NCI-H510A treated with DMSO at 0.1 percent for 48 hours (cell line): ENCODE data around the gene FHIP1B.

ENCODE experiments used
- DNase-seq: peaks from one replicate; lab custom pipeline; 2025; lab: John Stamatoyannopoulos, UW

Gene FHIP1B

DNA sequence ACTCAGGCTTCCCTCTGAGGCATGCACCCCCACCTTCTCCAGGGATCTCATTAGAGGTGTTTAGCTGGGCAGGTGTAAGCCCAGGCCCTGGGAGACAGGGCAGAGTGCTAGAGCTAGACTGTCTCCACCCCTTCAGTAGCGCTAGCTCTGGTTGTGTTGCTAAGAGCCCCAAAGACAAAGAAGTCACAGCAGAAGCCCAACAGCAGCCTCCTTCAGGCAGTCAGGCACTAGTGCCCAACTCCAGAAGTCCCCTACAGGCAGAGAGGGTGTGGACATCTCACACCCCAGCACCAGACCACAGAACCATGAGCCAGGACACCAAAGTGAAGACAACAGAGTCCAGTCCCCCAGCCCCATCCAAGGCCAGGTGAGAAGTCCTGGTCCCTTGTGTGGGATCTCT is 4.5 kb upstream of the FHIP1B start, which contains the start of gene CNGA4:
TSS of gene CNGA4 (plus strand) at position 188 of the 400 bp plus-strand sequence. CDS start at position 306, 118 bp downstream.
- no peak for DNase-seq

DNA sequence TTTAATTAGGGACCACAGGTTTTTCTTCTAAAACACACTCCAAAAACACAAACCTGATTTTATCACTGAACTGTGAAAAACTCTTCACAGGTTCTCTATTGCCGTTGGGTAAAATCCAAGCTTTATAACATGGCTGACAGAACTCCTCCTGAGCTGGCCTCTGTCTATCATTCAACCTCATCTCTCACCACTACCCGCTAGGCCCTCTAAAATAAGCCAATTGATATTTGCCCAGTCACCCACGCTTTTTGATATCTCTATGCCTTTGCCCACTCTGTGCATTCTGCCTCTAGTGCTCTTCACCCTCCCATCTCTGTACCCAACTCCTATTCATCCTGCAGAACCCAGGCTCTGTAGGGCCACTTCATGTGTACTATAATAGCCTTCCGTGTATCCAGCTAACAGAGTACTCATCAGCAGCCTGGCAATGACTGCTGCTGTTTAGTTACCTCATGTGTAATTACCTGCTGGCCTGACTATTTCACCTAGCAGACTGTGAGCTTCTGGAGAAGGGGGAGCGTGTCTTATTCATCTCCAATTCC is 3.4 kb upstream of the FHIP1B start:
- DNase-seq: no peak

DNA sequence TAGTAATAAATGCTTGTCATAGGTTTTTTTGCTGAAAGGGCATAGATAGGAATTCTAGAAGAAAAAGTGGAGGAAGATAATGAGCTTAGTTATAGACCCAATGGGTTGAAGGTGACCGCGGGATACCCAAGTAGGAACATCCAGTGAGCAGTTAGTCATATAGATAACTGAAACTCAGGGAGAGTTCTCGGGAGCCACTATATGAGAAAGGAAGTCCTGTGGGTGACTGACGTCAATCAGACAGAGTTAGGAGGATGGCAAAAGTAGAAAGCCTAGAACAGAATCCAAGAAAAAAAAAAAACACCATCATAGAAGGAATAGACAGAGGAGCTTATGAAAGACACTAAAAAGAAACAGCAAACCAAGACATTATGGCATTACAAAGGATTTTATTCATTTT is 2.8 kb upstream of the FHIP1B start:
- no peak for DNase-seq

- no peak for DNase-seq
Measured at GRCh38 chr11:6233984-6234386, 451 bp downstream of the FHIP1B start.

GRCh38 chr11:6232899-6233298 is 1.5 kb downstream of the FHIP1B start:
- DNase-seq: no peak

DNA sequence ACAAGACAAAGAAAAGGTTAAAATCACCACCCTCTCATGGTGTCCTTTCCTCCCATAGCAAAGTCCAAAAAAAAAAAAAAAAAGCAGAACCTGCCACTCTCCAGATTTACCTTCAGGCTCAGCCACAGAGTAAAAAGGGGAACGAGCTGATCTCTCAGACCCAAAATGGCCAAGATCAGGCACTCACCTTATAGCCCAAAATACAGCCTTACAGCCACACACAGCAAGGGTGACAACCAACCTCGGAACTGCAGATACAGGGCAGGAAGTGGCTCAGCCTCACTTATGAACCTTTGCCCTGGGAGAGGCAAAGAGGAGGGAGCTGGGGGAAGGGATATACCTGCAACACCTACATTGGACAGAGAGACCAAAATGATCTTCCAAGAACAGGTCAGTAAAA is 4.5 kb downstream of the FHIP1B start:
- no peak for DNase-seq

DNA sequence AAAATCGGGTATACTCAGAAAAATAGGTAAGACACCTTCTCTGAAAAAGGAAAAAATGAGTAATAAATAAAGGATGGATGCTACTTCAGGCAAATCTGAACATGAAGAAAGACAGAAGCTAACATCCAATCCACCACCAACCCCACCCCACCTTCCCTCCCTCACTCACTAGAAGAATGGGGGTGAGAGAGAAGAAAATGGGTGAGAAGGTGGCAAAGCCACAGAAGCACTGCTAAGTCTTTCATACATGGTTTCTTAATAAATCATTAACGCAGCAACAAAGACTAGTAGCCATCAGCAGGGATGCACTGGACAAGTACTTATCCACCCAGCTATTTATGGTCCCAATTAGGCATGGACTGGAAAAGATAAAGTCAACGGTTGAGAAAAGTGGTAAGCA is 5.9 kb downstream of the FHIP1B start:
- DNase-seq: no peak

DNA sequence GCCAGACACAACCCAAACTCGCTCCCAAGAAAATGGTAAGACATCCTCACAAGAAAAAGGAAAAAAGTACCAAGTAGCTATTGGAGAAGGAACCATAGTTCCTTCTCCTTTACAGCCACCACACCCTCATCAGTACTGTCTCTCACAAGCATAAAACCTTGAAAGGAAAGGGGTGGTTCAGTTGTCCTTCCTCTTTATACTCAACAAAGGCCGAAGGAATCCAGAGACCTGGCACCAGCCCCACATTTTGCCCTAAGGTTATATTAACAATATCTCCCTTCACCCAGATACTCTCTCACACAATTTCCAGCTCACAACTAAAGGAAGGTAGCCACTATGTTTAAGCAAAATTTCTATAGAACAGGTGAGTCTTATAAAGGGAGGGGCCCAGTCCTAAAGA is 8.5 kb downstream of the FHIP1B start:
- DNase-seq: no peak

DNA sequence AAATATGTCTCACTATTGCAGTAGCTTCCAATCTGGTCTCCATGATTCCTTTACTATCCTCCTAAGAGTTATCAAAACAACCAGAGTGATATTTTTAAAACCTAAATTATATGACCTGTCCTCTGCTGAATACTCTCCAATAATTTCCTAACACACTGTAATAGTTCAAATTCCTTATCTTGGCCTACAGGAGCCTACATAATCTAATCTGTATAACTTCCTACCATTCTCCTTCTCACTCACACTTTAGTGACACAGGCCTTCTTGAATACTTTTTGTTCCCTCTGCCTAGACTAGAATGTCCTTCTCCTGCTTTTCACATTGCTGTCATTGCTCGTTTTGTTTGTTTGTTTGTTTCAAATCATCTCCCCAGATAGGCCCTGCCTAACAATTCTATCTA is 9.4 kb downstream of the FHIP1B start:
- DNase-seq: no peak

- DNase-seq: no peak
Measured at GRCh38 chr11:6224421-6224820, 10.0 kb downstream of the FHIP1B start.

DNA sequence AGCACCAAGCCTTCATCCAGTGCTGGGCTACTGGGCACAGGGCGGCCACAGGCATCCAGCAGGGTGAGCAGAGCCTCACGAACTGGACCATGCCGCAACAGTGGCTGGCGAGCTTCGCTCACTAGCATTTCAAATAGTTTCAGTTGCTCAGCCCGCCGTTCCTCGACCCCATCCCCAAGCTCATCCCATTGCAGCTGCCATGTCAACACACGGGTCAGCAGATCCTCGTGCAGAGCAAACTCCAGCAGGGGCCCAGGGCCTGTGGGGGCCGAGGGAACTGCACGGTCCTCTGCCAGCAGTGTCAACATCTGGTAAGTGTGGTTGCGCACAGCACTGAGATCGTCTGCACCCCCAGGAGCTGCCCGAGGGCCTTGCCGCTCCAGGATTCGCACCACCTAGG is 10.6 kb downstream of the FHIP1B start:
- DNase-seq: no peak

DNA sequence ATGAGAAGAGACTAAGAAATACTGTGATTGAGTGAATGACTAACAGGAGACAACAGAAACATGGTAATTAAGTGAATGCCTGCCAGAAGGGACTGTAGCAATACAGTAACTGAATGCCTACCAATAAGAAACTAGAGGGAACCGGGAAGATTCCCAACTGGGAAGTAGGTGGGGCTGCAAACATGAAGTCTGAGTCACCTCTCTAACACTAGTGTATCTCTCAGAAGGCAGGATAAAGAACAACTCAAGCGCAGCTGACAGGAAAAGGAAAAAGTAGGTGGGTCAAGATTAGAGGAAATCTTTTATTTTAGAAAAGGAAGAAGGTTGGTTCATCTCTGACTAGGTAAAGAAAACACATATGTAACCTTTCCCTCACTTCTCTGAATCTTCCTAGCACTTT is 15.1 kb downstream of the FHIP1B start:
- DNase-seq: no peak

DNA sequence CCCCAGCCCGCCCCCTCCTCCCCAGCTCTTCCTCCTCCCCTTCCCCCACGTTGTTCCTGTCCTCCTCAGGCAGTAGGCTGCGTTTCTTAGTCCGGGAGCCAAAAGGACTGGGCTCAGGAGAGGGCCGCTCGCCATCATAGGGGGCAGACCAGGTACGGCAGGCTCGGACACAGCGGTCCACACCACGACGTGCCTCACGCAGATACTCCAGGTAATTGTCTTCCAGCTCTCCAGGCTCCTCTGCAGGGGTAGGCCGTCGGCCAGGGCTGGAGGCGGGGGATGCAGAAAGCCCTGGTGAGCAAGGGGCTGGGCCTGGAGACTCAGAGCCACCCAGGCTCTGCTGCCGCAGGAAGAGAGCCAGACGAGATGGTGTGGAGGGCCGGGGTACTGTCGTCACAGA is 16.7 kb downstream of the FHIP1B start:
- DNase-seq: no peak

DNA sequence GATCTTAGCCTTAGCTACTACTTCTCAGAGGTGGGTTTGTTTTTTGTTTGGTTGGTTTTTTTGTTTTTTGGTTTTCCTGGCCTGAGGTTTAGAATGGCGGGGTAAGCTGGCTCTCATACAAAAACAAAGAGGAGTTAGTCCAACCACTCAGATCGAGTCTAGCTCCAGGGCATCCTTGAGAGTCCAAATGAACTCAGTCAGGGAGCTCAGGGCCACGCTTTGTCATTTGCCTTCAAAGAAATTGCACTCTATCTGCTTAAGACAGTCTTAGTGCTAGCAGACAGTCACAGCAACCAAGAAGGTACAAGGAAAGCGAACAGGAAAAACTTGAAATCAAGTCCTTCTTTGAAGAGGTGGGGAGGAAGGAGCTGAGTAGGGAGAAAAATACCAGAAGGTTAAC is 17.9 kb downstream of the FHIP1B start:
- DNase-seq: no peak

GRCh38 chr11:6214530-6214929 is 19.9 kb downstream of the FHIP1B start:
- DNase-seq: no peak

DNA sequence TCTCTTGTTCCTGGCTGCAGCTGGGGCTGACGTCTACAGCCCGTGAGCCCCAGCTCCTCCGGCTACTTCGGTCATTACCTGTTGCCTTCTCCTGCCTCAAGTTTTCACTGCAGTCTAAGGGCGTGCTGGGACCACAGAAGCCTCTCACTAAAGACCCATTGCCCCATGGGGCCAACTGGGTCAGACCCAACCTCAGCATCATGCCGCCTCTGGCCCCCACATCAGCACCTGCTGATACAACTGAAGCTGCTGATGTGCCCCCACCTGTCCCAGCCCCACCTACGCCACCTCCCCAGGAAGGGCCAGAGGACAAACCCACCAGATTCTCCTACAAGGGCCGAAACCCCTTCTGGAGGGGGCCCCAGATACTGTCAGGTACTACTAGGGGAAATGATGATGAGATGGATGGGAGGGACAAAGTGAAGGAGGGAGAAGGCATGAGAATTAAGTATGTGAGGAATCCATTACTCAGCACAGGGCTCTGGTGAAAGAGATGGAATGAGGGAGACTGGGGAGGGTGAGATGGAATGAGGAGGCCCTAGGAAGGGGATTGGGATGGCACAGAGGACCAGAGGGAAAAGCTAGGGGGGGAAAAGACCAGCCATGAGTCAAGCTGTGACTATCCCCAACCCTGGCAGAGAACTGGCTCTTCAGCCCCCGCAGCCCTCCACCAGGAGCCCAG is 24.0 kb downstream of the FHIP1B start:
- DNase-seq: no peak

DNA sequence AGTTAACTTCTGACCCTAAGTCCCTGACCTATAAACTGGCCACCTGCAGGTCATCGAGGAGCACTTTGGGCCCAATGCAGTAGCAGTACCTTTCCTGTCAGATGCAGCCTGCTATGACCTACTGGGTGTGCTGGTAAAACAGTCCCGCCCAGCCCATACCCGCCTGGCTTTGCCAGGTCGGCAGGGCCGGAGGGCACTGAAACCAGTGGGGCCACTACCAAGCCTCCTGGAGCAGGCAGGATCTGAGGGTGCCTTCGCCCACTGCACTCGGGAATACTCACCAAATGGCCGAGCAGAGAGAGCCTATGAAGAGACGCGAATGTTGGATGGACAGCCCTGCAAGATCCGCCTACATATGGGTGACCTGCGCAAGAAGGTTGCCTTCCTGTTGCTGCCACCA is 24.6 kb downstream of the FHIP1B start:
- DNase-seq: no peak

- DNase-seq: no peak
Measured at GRCh38 chr11:6206456-6207180, 27.8 kb downstream of the FHIP1B start.

DNA sequence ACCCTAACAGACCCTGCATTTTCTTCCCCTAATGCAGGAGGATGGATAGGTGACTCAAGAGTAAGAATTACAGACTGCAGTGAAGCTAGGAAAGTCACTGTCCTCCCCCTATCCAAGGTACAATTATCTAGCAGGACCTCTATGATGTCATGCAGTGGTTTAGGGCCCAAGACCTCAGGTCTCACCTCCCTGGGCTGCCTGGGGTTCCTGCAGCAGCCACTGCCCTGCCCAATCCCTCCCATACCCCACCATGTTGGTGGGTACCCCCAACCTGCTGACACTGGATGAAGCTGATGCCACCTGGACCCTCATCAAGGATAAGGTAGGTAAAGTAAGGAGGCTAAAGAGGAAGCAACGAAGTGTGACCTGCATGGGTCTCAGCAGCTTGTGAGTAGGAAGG is 29.1 kb downstream of the FHIP1B start, which contains the start of gene C11orf42:
TSS of gene C11orf42 (plus strand) at position 192 of the 400 bp plus-strand sequence. CDS start at position 251, 59 bp downstream.
- no peak for DNase-seq

DNA sequence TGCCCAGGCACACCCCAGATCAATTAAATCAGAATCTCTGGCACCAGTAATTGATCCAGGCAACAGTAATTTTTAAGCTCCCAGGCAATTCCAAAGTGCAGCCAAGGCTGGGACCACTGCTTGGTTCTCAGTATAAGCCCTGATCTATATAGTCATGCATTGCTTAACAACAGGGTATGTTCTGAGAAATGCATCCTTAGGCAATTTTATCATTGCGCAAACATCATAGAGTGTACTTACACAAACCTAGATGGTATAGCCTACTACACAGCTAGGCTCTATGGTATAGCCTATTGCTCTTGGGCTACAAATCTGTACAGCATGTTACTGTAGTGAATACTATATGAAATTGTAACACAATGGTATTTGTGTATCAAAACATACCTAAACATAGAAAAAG is 29.7 kb downstream of the FHIP1B start:
- no peak for DNase-seq

DNA sequence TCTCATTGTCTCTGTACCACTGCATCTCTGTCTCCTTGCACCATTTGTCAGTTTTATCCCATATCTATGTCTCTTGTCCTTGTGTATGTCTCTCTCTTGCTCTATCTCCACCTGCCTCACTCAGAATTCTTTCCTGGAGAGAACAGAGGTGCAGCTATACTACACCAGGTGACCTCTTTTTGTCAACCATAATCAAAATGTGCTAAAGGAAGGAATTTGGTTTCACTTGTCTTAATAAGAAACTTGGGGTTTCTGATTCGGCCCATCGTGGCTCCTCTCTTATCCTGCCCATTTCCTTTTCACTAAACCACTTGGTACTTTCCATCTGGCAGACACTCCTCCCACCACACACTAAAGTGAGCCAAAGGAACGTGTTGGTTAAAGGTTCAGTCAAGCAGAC is 31.1 kb downstream of the FHIP1B start:
- DNase-seq: no peak

DNA sequence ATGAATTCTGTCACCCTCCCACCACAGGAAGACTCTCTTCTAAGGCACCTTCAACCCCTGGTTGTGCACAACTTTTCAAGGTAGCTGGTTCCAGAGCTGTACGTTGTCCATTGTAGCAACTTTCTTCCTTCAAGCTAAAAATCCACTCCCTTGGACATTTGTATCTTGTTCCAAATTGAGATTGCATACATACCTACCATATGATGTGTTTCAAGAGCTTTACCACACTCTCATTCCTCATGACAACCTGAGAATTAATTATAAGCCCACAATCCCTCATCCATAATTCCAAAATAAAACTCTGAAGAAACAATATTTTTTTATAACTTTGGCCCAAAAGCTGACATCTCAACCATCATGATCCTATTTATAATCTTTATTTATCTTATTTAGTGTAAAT is 32.4 kb downstream of the FHIP1B start:
- no peak for DNase-seq

GRCh38 chr11:6201481-6201880 is 33.0 kb downstream of the FHIP1B start:
- DNase-seq: no peak
